Measurements from ENCODE around the gene MAG. TPM values are rescaled to one million over a fixed set of nuclear protein-coding genes. Genes with fewer than 3 reads are reported as not detected.
A peak's percentile ranks its signal among the peaks of the same experiment; 100 is the strongest.

Gene MAG
- total and polyA plus RNA-seq, 2 of the 8 experiments (the other 6 are each of a cell fraction or from before 2014, with no cell fraction given), result 0.20 to 1.3 TPM

DNA sequence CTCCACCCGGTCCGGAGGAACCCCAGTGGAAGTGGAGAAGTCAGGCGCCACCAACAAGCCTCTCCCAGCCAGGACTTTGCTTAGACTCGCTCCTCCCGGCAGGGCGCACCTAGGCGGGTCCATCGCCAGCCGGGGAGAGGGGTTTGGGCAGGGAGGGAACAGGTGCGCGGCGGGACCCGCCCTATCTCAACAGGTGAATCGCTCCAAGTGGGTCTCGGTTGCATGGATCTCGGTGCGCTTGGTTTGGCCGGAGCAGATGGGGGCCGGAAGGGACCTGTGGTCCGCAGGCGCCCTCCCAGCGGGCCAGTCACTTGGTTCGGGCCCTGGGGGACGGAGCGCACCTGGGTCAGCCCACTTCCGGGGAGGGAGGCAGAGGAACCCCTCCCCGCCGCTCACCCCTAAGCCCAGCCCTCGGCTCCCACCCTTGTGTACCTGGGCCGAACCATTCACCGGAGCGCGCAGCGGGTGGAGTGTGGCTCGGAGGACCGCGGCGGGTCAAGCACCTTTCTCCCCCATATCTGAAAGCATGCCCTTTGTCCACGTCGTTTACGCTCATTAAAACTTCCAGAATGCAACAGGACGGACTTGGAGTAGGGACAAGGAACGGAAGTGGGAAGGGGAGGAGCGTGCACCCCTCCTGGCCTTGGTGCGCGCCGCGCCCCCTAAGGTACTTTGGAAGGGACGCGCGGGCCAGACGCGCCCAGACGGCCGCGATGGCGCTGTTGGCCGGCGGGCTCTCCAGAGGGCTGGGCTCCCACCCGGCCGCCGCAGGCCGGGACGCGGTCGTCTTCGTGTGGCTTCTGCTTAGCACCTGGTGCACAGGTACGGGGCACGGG is 43.4 kb upstream of the MAG start, which contains the start of gene LSR (continued):
- TF ChIP-seq, protein P1, sequence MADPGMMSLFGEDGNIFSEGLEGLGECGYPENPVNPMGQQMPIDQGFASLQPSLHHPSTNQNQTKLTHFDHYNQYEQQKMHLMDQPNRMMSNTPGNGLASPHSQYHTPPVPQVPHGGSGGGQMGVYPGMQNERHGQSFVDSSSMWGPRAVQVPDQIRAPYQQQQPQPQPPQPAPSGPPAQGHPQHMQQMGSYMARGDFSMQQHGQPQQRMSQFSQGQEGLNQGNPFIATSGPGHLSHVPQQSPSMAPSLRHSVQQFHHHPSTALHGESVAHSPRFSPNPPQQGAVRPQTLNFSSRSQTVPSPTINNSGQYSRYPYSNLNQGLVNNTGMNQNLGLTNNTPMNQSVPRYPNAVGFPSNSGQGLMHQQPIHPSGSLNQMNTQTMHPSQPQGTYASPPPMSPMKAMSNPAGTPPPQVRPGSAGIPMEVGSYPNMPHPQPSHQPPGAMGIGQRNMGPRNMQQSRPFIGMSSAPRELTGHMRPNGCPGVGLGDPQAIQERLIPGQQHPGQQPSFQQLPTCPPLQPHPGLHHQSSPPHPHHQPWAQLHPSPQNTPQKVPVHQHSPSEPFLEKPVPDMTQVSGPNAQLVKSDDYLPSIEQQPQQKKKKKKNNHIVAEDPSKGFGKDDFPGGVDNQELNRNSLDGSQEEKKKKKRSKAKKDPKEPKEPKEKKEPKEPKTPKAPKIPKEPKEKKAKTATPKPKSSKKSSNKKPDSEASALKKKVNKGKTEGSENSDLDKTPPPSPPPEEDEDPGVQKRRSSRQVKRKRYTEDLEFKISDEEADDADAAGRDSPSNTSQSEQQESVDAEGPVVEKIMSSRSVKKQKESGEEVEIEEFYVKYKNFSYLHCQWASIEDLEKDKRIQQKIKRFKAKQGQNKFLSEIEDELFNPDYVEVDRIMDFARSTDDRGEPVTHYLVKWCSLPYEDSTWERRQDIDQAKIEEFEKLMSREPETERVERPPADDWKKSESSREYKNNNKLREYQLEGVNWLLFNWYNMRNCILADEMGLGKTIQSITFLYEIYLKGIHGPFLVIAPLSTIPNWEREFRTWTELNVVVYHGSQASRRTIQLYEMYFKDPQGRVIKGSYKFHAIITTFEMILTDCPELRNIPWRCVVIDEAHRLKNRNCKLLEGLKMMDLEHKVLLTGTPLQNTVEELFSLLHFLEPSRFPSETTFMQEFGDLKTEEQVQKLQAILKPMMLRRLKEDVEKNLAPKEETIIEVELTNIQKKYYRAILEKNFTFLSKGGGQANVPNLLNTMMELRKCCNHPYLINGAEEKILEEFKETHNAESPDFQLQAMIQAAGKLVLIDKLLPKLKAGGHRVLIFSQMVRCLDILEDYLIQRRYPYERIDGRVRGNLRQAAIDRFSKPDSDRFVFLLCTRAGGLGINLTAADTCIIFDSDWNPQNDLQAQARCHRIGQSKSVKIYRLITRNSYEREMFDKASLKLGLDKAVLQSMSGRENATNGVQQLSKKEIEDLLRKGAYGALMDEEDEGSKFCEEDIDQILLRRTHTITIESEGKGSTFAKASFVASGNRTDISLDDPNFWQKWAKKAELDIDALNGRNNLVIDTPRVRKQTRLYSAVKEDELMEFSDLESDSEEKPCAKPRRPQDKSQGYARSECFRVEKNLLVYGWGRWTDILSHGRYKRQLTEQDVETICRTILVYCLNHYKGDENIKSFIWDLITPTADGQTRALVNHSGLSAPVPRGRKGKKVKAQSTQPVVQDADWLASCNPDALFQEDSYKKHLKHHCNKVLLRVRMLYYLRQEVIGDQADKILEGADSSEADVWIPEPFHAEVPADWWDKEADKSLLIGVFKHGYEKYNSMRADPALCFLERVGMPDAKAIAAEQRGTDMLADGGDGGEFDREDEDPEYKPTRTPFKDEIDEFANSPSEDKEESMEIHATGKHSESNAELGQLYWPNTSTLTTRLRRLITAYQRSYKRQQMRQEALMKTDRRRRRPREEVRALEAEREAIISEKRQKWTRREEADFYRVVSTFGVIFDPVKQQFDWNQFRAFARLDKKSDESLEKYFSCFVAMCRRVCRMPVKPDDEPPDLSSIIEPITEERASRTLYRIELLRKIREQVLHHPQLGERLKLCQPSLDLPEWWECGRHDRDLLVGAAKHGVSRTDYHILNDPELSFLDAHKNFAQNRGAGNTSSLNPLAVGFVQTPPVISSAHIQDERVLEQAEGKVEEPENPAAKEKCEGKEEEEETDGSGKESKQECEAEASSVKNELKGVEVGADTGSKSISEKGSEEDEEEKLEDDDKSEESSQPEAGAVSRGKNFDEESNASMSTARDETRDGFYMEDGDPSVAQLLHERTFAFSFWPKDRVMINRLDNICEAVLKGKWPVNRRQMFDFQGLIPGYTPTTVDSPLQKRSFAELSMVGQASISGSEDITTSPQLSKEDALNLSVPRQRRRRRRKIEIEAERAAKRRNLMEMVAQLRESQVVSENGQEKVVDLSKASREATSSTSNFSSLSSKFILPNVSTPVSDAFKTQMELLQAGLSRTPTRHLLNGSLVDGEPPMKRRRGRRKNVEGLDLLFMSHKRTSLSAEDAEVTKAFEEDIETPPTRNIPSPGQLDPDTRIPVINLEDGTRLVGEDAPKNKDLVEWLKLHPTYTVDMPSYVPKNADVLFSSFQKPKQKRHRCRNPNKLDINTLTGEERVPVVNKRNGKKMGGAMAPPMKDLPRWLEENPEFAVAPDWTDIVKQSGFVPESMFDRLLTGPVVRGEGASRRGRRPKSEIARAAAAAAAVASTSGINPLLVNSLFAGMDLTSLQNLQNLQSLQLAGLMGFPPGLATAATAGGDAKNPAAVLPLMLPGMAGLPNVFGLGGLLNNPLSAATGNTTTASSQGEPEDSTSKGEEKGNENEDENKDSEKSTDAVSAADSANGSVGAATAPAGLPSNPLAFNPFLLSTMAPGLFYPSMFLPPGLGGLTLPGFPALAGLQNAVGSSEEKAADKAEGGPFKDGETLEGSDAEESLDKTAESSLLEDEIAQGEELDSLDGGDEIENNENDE (IDR thresholded peaks at IDR 0.05; ENCODE audit: insufficient replicate concordance, low read length), result no peak
- TF ChIP-seq JUND (IDR thresholded peaks at IDR 0.05; ENCODE audit: low read length) (peak; percentile 95), CHD1 (IDR thresholded peaks at IDR 0.05; ENCODE audit: low read depth, low read length) (peak; percentile 93; the same call in 1 of the 2 replicates), GTF2F1 (IDR thresholded peaks at IDR 0.05; ENCODE audit: borderline replicate concordance, low read depth, low read length) (0 out of 2 replicates have a peak, but pooled peaks have one; percentile 86), ASH2L (IDR thresholded peaks at IDR 0.05; ENCODE audit: low read length) (no peak), TAF1 (IDR thresholded peaks at IDR 0.05; ENCODE audit: low read depth, low read length) (peak; percentile 100), HDAC2 (IDR thresholded peaks at IDR 0.05; ENCODE audit: borderline replicate concordance in 1 of 2, low read depth in 2 of 2, low read length in 2 of 2) (no peak)

Data from H1 (cell line).